GM19468 (cell line): ENCODE measurements around the gene IFNA7.
"Not testable (repeated sequence)": the region's sequence is repeated elsewhere in the genome, so short reads cannot be mapped to it uniquely, and the experiment has no call there.

Source experiments
- ATAC-seq: cut with Tn5 transposase; IDR thresholded peaks from one replicate; pipeline ENCODE4 v1.9.1; 2021; ENCODE audit warnings: mild to moderate bottlenecking, moderate library complexity, moderate number of reproducible peaks; ENCODE audit not compliant: unreplicated experiment; ENCODE audit errors: extremely low read depth

Gene IFNA7

GRCh38 chr9:21182810-21183736 lies 18.9 kb downstream of the IFNA7 start:
- peak; percentile 53 for ATAC-seq

GRCh38 chr9:21174671-21175070 lies 27.3 kb downstream of the IFNA7 start:
- no peak for ATAC-seq

GRCh38 chr9:21172156-21172555 lies 29.8 kb downstream of the IFNA7 start:
- no peak for ATAC-seq

GRCh38 chr9:21171351-21171750 lies 30.7 kb downstream of the IFNA7 start:
- no peak for ATAC-seq

- not testable (repeated sequence) for ATAC-seq
Observed at GRCh38 chr9:21166560-21166959, 35.4 kb downstream of the IFNA7 start, which contains the start of gene IFNA21. TSS of gene IFNA21 (minus strand) at chr9:21166660. CDS start at chr9:21166612, 48 bp downstream.

- ATAC-seq = no peak
Observed at GRCh38 chr9:21165516-21165915, 36.5 kb downstream of the IFNA7 start.

- ATAC-seq = peak; percentile 65
Observed at GRCh38 chr9:21160178-21160577, 41.8 kb downstream of the IFNA7 start.

GRCh38 chr9:21155501-21155900 lies 46.5 kb downstream of the IFNA7 start:
- ATAC-seq = no peak

GRCh38 chr9:21154018-21154608 lies 47.9 kb downstream of the IFNA7 start:
- ATAC-seq = peak; percentile 53

GRCh38 chr9:21153336-21154017 lies 48.5 kb downstream of the IFNA7 start:
- no peak for ATAC-seq
